ENCODE results near the gene ICAM4. TPM values are rescaled to one million over a fixed set of nuclear protein-coding genes. Genes with fewer than 3 reads are reported as not detected.

The ICAM4 gene
- total and polyA plus RNA-seq, 9 of the 15 experiments (the other 6 are each of a cell fraction or from before 2014, with no cell fraction given), result 14.1 to 86.1 (median 29.6) TPM

GRCh38 chr19:10290876-10291553 lies 4.3 kb downstream of the ICAM4 start (continued):
- peak; percentile 68 for TF ChIP-seq POLR2B (IDR thresholded peaks at IDR 0.05; ENCODE audit: low read depth, partially characterized antibody)
- TF ChIP-seq POLR2G (IDR thresholded peaks at IDR 0.05; ENCODE audit: low read depth, low read length), result peak; percentile 95
- 0 out of 2 replicates have a peak, but pooled peaks have one; percentile 2 for TF ChIP-seq PBX2 (CRISPR knock-in tag; IDR thresholded peaks at IDR 0.05; ENCODE audit: low read depth)
- no peak for TF ChIP-seq PBX2 (tag; conservative IDR thresholded peaks at IDR 0.05; ENCODE audit: low read depth)
- TF ChIP-seq ZEB2 (IDR thresholded peaks at IDR 0.05), result no peak
- TF ChIP-seq COPS2 (conservative IDR thresholded peaks at IDR 0.05), result no peak
- no peak for TF ChIP-seq THRB (CRISPR knock-in tag; conservative IDR thresholded peaks at IDR 0.05)
- TF ChIP-seq NR2C1 (IDR thresholded peaks at IDR 0.05), result no peak
- no peak for TF ChIP-seq NR2C1 (tag; IDR thresholded peaks at IDR 0.05)
- TF ChIP-seq SMAD1 (IDR thresholded peaks at IDR 0.05; ENCODE audit: low read depth, low read length, partially characterized antibody), result no peak
- TF ChIP-seq NR0B1 (IDR thresholded peaks at IDR 0.05; ENCODE audit: partially characterized antibody), result no peak
- no peak for TF ChIP-seq KDM5B (IDR thresholded peaks at IDR 0.05; ENCODE audit: insufficient replicate concordance, low read depth, low read length)
- TF ChIP-seq ZBTB11 (CRISPR knock-in tag; IDR thresholded peaks at IDR 0.05), result 0 out of 6 replicates have a peak, but pooled peaks of 1 of the 3 experiments have one; percentile 9
- TF ChIP-seq POLR3G (IDR thresholded peaks at IDR 0.05; ENCODE audit: extremely low read depth, insufficient read length, insufficient replicate concordance), result no peak
- no peak for TF ChIP-seq CCAR2 (IDR thresholded peaks at IDR 0.05; ENCODE audit: low read depth, low read length)
- TF ChIP-seq NUFIP1 (IDR thresholded peaks at IDR 0.05; ENCODE audit: partially characterized antibody), result no peak
- TF ChIP-seq HMG20B (CRISPR knock-in tag; IDR thresholded peaks at IDR 0.05), result no peak
- peak; percentile 65 for TF ChIP-seq TAF1 (IDR thresholded peaks at IDR 0.05; ENCODE audit: control insufficient read depth, extremely low read depth, insufficient read depth, low read length, severe bottlenecking)
